Kidney (tissue), 14 donors: ENCODE data around the gene OSBPL2. TPM values are rescaled to one million over a fixed set of nuclear protein-coding genes. Genes with fewer than 3 reads are reported as not detected.

ENCODE experiments used
- DNase-seq, 5 donors: peaks; one replicate each; pipeline ENCODE4 v3.0.0-alpha.2; 2013 to 2020
- FAIRE-seq: peaks from 2 replicates; lab custom pipeline; 2012; peaks lifted over from hg19 to GRCh38; lab: Jason Lieb, UNC
- H3K27ac ChIP-seq, 2 donors: one replicate each; pipeline ENCODE4 v1.7.0; 2013; ENCODE audit warnings: low read depth in 2 of 2, low read length in 2 of 2, inconsistent platforms in 1 of 2
- H3K27me3 ChIP-seq: one replicate; pipeline ENCODE4 v1.7.1; 2013; ENCODE audit warnings: low read length, inconsistent platforms; ENCODE audit not compliant: control insufficient read depth, insufficient read depth
- H3K36me3 ChIP-seq, 3 donors: one replicate each; pipeline versions ENCODE4 v1.7.0 to v1.7.1; 2013; ENCODE audit warnings: low read length in 3 of 3, control low read depth in 1 of 3, inconsistent platforms in 1 of 3; ENCODE audit not compliant: insufficient read depth in 3 of 3, control insufficient read depth in 2 of 3
- H3K4me1 ChIP-seq, 3 donors: one replicate each; pipeline versions ENCODE4 v1.7.0 to v1.7.1; 2013; ENCODE audit warnings: low read length in 3 of 3, inconsistent platforms in 1 of 3, low read depth in 1 of 3; ENCODE audit not compliant: control insufficient read depth in 2 of 3, insufficient read depth in 2 of 3
- H3K4me3 ChIP-seq, 3 donors: one replicate each; pipeline versions ENCODE4 v1.7.0 to v1.8.1; 2013; ENCODE audit warnings: low read length in 3 of 3, control low read depth in 1 of 3, inconsistent platforms in 1 of 3
- H3K9ac ChIP-seq, 3 donors: one replicate each; pipeline versions ENCODE4 v1.7.0 to v1.7.1; 2013; ENCODE audit warnings: low read length in 3 of 3, control low read depth in 1 of 3, inconsistent platforms in 1 of 3
- H3K9me3 ChIP-seq, 3 donors: one replicate each; pipeline versions ENCODE4 v1.7.0 to v1.7.1; 2013; ENCODE audit warnings: low read length in 3 of 3, control low read depth in 1 of 3, inconsistent platforms in 1 of 3; ENCODE audit not compliant: control insufficient read depth in 2 of 3, insufficient read depth in 1 of 3
- CTCF ChIP-seq: IDR thresholded peaks from 3 replicates; pipeline ENCODE4 v1.5.1; 2012; ENCODE audit warnings: mild to moderate bottlenecking, moderate library complexity, borderline replicate concordance; ENCODE audit not compliant: insufficient read depth; ENCODE audit errors: extremely low read depth
- intact Hi-C: fragments of 100-400 bp; cut with DNase I; formaldehyde crosslinking; loops from one replicate; pipeline ENCODE4 v1.11.1; 2022
- polyA plus RNA-seq: library from polyadenylated mRNA; stranded (reverse); fragments of 350-450 nt; fragmentation: Illumina TruSeq; extraction: RNeasy Lipid Tissue Mini Kit (QIAGEN cat#74804); gene quantifications from one replicate; pipeline ENCODE4 v1.2.3, GENCODE V29; 2014; ENCODE audit warnings: low read depth, low replicate concordance; ENCODE audit not compliant: insufficient read depth
- total RNA-seq: library from RNA; stranded (reverse); fragmentation: NEBNext Ultra II Directional; extraction: Animal tissue kit (Norgen Biotek cat#: 25700); gene quantifications from one replicate; pipeline ENCODE4 v1.2.1, GENCODE V29; 2021
- donor health status: control.
- donor health status: control.
- donor health status: control.
- donor health status: control.
- donor health status: control.
- donor health status: DM: yes; HTN: yes; CAD: no.
- donor health status: Normal renal cell carcinoma (clear cell type).

Gene OSBPL2
- total and polyA plus RNA-seq, 2 donors from 2014 or later: 20.4 to 57.1 TPM

DNA sequence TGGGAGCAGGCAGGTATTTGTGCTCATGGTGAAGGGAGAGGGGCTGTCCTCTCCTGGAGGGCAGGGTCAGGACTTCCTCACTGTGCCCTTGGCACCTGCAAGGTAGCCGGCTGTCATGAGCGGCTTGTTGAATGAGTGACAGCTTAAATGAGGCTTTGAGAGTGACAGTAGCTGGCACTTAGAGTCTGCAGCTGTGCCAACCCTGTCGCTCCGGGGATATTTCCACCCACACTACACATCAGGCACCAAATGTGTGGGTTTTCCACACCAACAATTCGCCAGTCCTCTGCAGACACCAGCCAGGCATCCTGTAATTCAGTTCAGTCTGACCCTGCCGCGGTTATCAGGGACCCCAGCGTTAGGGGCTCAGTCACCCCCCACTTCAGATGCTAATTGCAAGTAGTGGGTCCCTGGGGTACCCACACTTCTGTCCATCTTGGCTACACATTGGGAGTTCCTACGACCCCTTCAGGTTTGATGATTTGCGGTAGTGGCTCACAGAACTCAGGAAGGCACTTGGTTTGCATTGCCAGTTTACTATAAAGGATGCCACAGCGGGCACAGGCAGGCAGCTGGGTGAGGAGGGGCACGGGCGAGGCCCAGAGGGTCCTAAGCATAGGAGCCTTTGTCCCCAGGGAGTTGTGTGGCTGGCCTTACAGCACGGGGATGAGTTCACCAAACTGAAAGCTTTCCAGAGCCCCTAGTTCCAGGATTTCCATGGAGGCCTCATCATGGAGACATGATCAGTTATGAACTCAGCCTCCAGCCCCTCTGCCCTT is 46.4 kb upstream of the OSBPL2 start:
- no peak overlapping the region for H3K9ac ChIP-seq
- no peaks in the 10 kb centered on the region for H3K4me1 ChIP-seq
- no peak overlapping the region for H3K27ac ChIP-seq
- no peak overlapping the region for H3K4me3 ChIP-seq
- FAIRE-seq: no peak
- H3K9me3 ChIP-seq: no peaks in the 10 kb centered on the region
- no peak for TF ChIP-seq CTCF
- intact Hi-C loops: no loop called here
- H3K36me3 ChIP-seq: peaks cover 2 to 7% (median 7%) of the 10 kb centered on the region in 3 donors
- DNase-seq: no peak
- H3K27me3 ChIP-seq: no peaks in the 10 kb centered on the region

DNA sequence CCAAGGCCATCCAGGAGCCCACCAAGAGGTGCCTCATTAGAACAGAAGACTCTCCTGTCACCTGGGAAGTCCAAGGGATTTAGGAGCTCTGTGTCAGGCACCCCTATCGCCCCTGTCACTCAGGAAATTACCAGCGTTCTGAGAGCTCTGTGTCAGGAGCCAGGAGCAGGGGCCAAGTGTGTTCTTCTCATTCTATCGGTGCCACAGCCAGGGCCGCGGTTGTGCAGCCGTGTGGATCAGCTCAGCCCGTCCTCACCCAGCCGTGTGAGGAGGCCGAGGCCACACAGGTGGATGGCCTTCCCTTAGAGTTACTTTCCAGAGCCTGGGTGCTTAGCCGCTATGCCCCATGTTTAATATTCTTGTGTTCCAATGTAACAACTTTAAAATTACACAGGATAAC is 45.7 kb upstream of the OSBPL2 start:
- DNase-seq: no peak
- TF ChIP-seq CTCF: no peak
- no peak for FAIRE-seq
- H3K27ac ChIP-seq: no peak overlapping the region
- H3K4me1 ChIP-seq: no peaks in the 10 kb centered on the region
- no peak overlapping the region for H3K4me3 ChIP-seq
- intact Hi-C loops: no loop called here
- H3K9ac ChIP-seq: no peak overlapping the region
- peaks cover 2 to 9% (median 8%) of the 10 kb centered on the region in 3 donors for H3K36me3 ChIP-seq
- H3K9me3 ChIP-seq: no peaks in the 10 kb centered on the region
- no peaks in the 10 kb centered on the region for H3K27me3 ChIP-seq

DNA sequence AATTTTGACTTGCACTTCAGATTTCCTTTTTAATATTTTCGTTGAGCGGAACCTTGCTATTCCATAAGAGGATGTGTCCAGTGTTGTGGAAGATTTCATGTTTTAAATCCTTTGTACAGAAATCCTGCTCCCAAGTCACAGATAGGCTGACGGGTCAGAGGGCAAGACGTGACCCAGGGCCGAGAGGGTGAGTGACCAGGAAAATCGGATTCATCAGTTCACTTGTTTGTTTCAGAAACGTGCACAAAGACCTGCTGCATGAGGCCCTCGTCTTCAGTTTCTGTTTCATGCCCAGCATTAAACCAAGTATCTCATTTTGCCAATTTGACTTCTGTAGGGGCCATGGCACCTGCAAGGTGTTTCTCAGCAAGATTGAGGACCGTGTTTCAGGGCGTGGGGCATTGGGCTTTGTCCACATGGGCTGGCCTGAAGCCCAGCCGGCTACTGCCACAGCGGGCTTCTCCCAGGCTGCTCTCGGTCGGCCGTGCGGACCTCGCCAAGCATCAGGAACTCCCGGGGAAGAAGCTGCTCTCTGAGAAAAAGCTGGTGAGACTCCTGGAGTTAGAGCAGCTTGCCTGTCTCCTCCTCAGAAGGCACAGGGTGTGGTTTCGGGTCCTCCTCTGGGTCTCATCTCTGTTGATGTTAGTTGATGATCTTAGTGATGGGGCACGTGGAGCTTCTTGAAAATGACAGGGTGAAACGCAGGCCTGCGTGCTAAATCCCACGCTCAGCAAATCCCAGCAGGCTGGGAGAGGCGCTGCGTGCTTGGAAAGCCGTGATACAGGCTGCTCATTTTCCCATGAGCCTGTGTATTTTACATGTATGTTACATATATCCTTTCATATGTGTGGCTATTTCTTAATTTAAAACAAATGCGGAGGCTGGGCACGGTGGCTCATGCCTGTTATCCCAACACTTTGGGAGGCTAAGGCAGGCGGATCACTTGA is 45.0 kb upstream of the OSBPL2 start:
- no peaks in the 10 kb centered on the region for H3K27me3 ChIP-seq
- peak in 1 of 5 donors; percentile 32 for DNase-seq
- no peaks in the 10 kb centered on the region for H3K4me1 ChIP-seq
- H3K36me3 ChIP-seq: peaks cover 2 to 16% (median 12%) of the 10 kb centered on the region in 3 donors
- TF ChIP-seq CTCF: no peak
- H3K9me3 ChIP-seq: no peaks in the 10 kb centered on the region
- no peak overlapping the region for H3K9ac ChIP-seq
- FAIRE-seq: no peak
- H3K27ac ChIP-seq: no peak overlapping the region
- intact Hi-C loops: no loop called here
- H3K4me3 ChIP-seq: no peak overlapping the region
